ENCODE results near the gene LAMTOR3. TPM values are rescaled to one million over a fixed set of nuclear protein-coding genes. Genes with fewer than 3 reads are reported as not detected.
"Not testable (repeated sequence)": the region's sequence is repeated elsewhere in the genome, so short reads cannot be mapped to it uniquely, and the experiment has no call there.

The LAMTOR3 gene
- total RNA-seq, 4 donors from 2014 or later = 36.0 to 61.0 (median 49.9) TPM

DNA sequence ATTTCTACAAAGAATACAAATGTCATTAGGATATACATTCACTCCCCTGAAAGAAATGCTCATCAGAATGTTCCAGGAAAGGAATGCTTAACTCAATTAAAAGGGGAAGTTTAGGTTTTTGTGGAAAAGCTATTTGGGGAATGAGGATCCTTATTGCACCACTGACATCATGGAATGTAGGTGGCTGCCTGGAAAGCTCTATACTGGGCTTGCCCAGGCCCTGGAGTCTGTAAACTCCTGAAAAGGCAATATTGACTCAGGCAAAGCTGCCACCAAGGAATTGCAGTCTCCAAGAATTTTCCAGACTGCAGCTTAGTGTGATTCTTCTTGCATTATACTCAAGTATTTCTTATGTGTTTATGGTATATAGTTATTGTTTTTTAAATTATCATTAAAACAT lies 61.9 kb downstream of the LAMTOR3 start:
- Histone ChIP-seq H3K27me3 (no peaks in the 10 kb centered on the region), H3K4me1 (peaks cover 0 to 41% (median 5%) of the 10 kb centered on the region in 3 donors), H3K4me3 (no peak overlapping the region), H3K27ac (no peak overlapping the region), H3K9me3 (no peaks in the 10 kb centered on the region), H3K36me3 (peaks cover 0 to 21% (median 5%) of the 10 kb centered on the region in 3 donors)
- intact Hi-C loops (cut with DNase I) = no loop called here
- TF ChIP-seq, protein P1, sequence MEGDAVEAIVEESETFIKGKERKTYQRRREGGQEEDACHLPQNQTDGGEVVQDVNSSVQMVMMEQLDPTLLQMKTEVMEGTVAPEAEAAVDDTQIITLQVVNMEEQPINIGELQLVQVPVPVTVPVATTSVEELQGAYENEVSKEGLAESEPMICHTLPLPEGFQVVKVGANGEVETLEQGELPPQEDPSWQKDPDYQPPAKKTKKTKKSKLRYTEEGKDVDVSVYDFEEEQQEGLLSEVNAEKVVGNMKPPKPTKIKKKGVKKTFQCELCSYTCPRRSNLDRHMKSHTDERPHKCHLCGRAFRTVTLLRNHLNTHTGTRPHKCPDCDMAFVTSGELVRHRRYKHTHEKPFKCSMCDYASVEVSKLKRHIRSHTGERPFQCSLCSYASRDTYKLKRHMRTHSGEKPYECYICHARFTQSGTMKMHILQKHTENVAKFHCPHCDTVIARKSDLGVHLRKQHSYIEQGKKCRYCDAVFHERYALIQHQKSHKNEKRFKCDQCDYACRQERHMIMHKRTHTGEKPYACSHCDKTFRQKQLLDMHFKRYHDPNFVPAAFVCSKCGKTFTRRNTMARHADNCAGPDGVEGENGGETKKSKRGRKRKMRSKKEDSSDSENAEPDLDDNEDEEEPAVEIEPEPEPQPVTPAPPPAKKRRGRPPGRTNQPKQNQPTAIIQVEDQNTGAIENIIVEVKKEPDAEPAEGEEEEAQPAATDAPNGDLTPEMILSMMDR (IDR thresholded peaks at IDR 0.05) = no peak
- no peak for TF ChIP-seq POLR2A (IDR thresholded peaks at IDR 0.05)
- no peak for DNase-seq

- H3K27me3 ChIP-seq; H3K27ac ChIP-seq; intact Hi-C loops (cut with DNase I); H3K4me3 ChIP-seq; H3K9me3 ChIP-seq; H3K36me3 ChIP-seq; DNase-seq: not testable (repeated sequence)
- 92 to 99% methylated on average over 5 of the region's 5 CpGs for WGBS, 2 donors
- H3K4me1 ChIP-seq = peaks cover 0 to 56% (median 10%) of the 10 kb centered on the region in 3 donors
These were observed 64.2 kb downstream of the LAMTOR3 start for GRCh38 chr4:99830051-99830450.

GRCh38 chr4:99828477-99828876 lies 65.8 kb downstream of the LAMTOR3 start:
- 24 to 33% methylated on average over 1 of the region's 1 CpG for WGBS, 2 donors

More at GRCh38 chr4:99828477-99828876, 65.8 kb downstream of the LAMTOR3 start:
- no peak for DNase-seq
- Histone ChIP-seq H3K36me3 (no peaks in the 10 kb centered on the region), H3K9me3 (no peaks in the 10 kb centered on the region), H3K27ac (peak overlapping the region in 3 of 4 donors; percentile 28 to 72 (median 69)), H3K4me1 (peaks cover 0 to 58% (median 14%) of the 10 kb centered on the region in 3 donors), H3K4me3 (no peak overlapping the region), H3K27me3 (no peaks in the 10 kb centered on the region)
- intact Hi-C loops (cut with DNase I) = no loop called here
- TF ChIP-seq, protein P1 (IDR thresholded peaks at IDR 0.05) = no peak
- TF ChIP-seq POLR2A (IDR thresholded peaks at IDR 0.05) = no peak

Other genes with a start within 250 kb of the LAMTOR3 start
- under 1 TPM in 1 of 4 donors, not detected in 3; under 0.01 TPM for gene C4orf54, start 236.6 kb downstream of the LAMTOR3 start, total RNA-seq
- 10 to 100 TPM; 34.9 to 73.2 (median 40.7) TPM for gene DAPP1, start 77.6 kb downstream of the LAMTOR3 start, total RNA-seq
- 10 to 100 TPM; 19.6 to 41.5 (median 27.3) TPM for gene DNAJB14, start 52.2 kb upstream of the LAMTOR3 start, total RNA-seq
- 100 to 1,000 TPM; 109 to 419 (median 322) TPM for gene H2AZ1, start 55.8 kb upstream of the LAMTOR3 start, total RNA-seq